DND-41 (cell line): ENCODE results near the gene C17orf75.

ENCODE experiments used
- ATAC-seq: fragments of 200-7000 bp; cut with Tn5 transposase; 3 replicates; pipeline ENCODE4 v1.9.1; 2021; ENCODE audit warnings: low read depth; ENCODE audit not compliant: insufficient read depth
- DNase-seq: peaks from one replicate; pipeline ENCODE4 v3.0.0-alpha.2; 2020
- H2AFZ ChIP-seq: 2 replicates; pipeline ENCODE4 v1.6.0; 2012; ENCODE audit warnings: low read depth, low read length
- H3K27ac ChIP-seq: 2 replicates; pipeline ENCODE4 v1.5.1; 2012; ENCODE audit warnings: low read length, inconsistent platforms
- H3K27me3 ChIP-seq: fragments of 200-600 bp; sonication (generic); 2 replicates; pipeline ENCODE4 v1.6.0; 2012; ENCODE audit warnings: low read length, mild to moderate bottlenecking, inconsistent platforms; ENCODE audit not compliant: insufficient read depth, poor library complexity
- H3K36me3 ChIP-seq: 2 replicates; pipeline ENCODE4 v1.5.1; 2012; ENCODE audit warnings: low read length, inconsistent platforms; ENCODE audit not compliant: insufficient read depth
- H3K4me1 ChIP-seq: 2 replicates; pipeline ENCODE4 v1.5.1; 2012; ENCODE audit warnings: mild to moderate bottlenecking, low read length; ENCODE audit not compliant: insufficient read depth
- H3K4me2 ChIP-seq: 2 replicates; pipeline ENCODE4 v1.6.0; 2012; ENCODE audit warnings: mild to moderate bottlenecking, moderate library complexity, low read length, inconsistent platforms; ENCODE audit not compliant: insufficient read depth
- H3K4me3 ChIP-seq, 2 experiments: fragments of 200-600 bp in 1 of 2; shearing (Covaris generic) in 1 of 2; 2 replicates each; pipeline ENCODE4 v1.5.1; 2012 to 2016; ENCODE audit warnings: inconsistent platforms in 2 of 2, low read length in 2 of 2, mild to moderate bottlenecking in 2 of 2, low read depth in 1 of 2, moderate library complexity in 1 of 2
- H3K79me2 ChIP-seq: 2 replicates; pipeline ENCODE4 v1.6.0; 2012; ENCODE audit warnings: low read length, inconsistent platforms; ENCODE audit not compliant: insufficient read depth
- H3K9ac ChIP-seq: 2 replicates; pipeline ENCODE4 v1.6.0; 2012; ENCODE audit warnings: low read depth, mild to moderate bottlenecking, inconsistent platforms, low read length, moderate library complexity
- H3K9me3 ChIP-seq: 2 replicates; pipeline ENCODE4 v1.5.1; 2012; ENCODE audit warnings: low read length, moderate library complexity, mild to moderate bottlenecking, inconsistent platforms; ENCODE audit not compliant: insufficient read depth, severe bottlenecking
- H4K20me1 ChIP-seq: 2 replicates; pipeline ENCODE4 v1.6.0; 2012; ENCODE audit warnings: low read length; ENCODE audit not compliant: insufficient read depth
- CTCF ChIP-seq: IDR thresholded peaks from 2 replicates; pipeline ENCODE4 v1.5.1; 2012; ENCODE audit warnings: borderline replicate concordance, low read length, moderate library complexity, mild to moderate bottlenecking; ENCODE audit not compliant: poor library complexity, severe bottlenecking; ENCODE audit errors: extremely low read depth
- EZH2 ChIP-seq: IDR thresholded peaks from 3 replicates; pipeline ENCODE4 v1.6.1; 2012; ENCODE audit warnings: borderline replicate concordance, low read depth, mild to moderate bottlenecking, moderate library complexity, low read length, inconsistent platforms; ENCODE audit not compliant: severe bottlenecking

C17orf75 gene

GRCh38 chr17:32382526-32383223 is 40.7 kb upstream of the C17orf75 start:
- H4K20me1 ChIP-seq: no peaks in the 10 kb centered on the region; the same call in 1 of the 2 replicates
- 0 out of 2 replicates have a peak, but pooled peaks cover 2% of the 10 kb centered on the region for H3K79me2 ChIP-seq
- no peak overlapping the region for H3K9ac ChIP-seq
- ATAC-seq (peak; percentile 17; the same call in 1 of the 3 replicates), DNase-seq (no peak)
- H3K27me3 ChIP-seq: no peaks in the 10 kb centered on the region
- no peak overlapping the region for H3K4me3 ChIP-seq
- H3K36me3 ChIP-seq: peaks cover 51% of the 10 kb centered on the region
- no peak for TF ChIP-seq CTCF
- TF ChIP-seq EZH2: no peak
- no peaks in the 10 kb centered on the region for H3K9me3 ChIP-seq
- H3K4me1 ChIP-seq: no peaks in the 10 kb centered on the region
- H3K4me2 ChIP-seq: no peak overlapping the region
- H3K27ac ChIP-seq: no peak overlapping the region
- H2AFZ ChIP-seq: no peak overlapping the region

GRCh38 chr17:32370426-32370825 is 28.5 kb upstream of the C17orf75 start:
- Histone ChIP-seq H3K9me3 (no peaks in the 10 kb centered on the region), H3K36me3 (peaks cover 99% of the 10 kb centered on the region), H3K79me2 (peaks cover 74% of the 10 kb centered on the region), H3K4me3 (no peak overlapping the region), H3K27ac (no peak overlapping the region), H2AFZ (no peak overlapping the region), H4K20me1 (peaks cover 46% of the 10 kb centered on the region; the same call in 1 of the 2 replicates), H3K4me1 (no peaks in the 10 kb centered on the region), H3K4me2 (no peak overlapping the region), H3K9ac (no peak overlapping the region), H3K27me3 (no peaks in the 10 kb centered on the region)
- no peak for TF ChIP-seq CTCF
- no peak for TF ChIP-seq EZH2
- DNase-seq (no peak), ATAC-seq (no peak)

- Histone ChIP-seq H3K4me2 (no peak overlapping the region), H3K9me3 (no peaks in the 10 kb centered on the region), H3K4me3 (no peak overlapping the region), H3K36me3 (peaks cover 99% of the 10 kb centered on the region), H3K27me3 (no peaks in the 10 kb centered on the region), H2AFZ (no peak overlapping the region), H3K9ac (no peak overlapping the region), H4K20me1 (peaks cover 84% of the 10 kb centered on the region), H3K27ac (no peak overlapping the region), H3K4me1 (peaks cover 12% of the 10 kb centered on the region; the same call in 1 of the 2 replicates), H3K79me2 (peaks cover 94% of the 10 kb centered on the region)
- ATAC-seq (no peak), DNase-seq (no peak)
- TF ChIP-seq EZH2: no peak
- TF ChIP-seq CTCF: no peak
These were observed 19.3 kb upstream of the C17orf75 start for GRCh38 chr17:32361270-32361669.
